GM23338 (cell line): ENCODE data around the gene SYNPO2. TPM values are rescaled to one million over a fixed set of nuclear protein-coding genes. Genes with fewer than 3 reads are reported as not detected.

ENCODE experiments used
- ATAC-seq: fragments of 200-7000 bp; cut with Tn5 transposase; 3 replicates; pipeline ENCODE4 v1.9.1; 2020
- DNase-seq: peaks from one replicate; pipeline ENCODE4 v3.0.0-alpha.2; 2015; ENCODE audit warnings: low spot score
- H2AFZ ChIP-seq: fragments of 200-600 bp; sonication (generic); 2 replicates; pipeline ENCODE4 v1.8.0; 2016; ENCODE audit warnings: antibody characterized with exemption, mild to moderate bottlenecking, moderate library complexity
- H3F3A ChIP-seq: fragments of 200-600 bp; sonication (generic); replicated peaks from 2 replicates; pipeline ENCODE4 v1.8.0; 2017; ENCODE audit warnings: antibody characterized with exemption, mixed run types, low read depth
- H3K27ac ChIP-seq: fragments of 200-600 bp; sonication (generic); 2 replicates; pipeline ENCODE4 v1.6.1; 2016; ENCODE audit warnings: low read depth
- H3K27me3 ChIP-seq: fragments of 200-600 bp; sonication (generic); 2 replicates; pipeline ENCODE4 v1.8.0; 2016; ENCODE audit warnings: mild to moderate bottlenecking, mixed run types, moderate library complexity; ENCODE audit not compliant: insufficient read depth
- H3K36me3 ChIP-seq: fragments of 200-600 bp; sonication (generic); 2 replicates; pipeline ENCODE4 v1.8.0; 2016; ENCODE audit warnings: mild to moderate bottlenecking; ENCODE audit not compliant: insufficient read depth
- H3K4me1 ChIP-seq: fragments of 200-600 bp; sonication (generic); 2 replicates; pipeline ENCODE4 v1.8.0; 2016; ENCODE audit warnings: mild to moderate bottlenecking, moderate library complexity; ENCODE audit not compliant: insufficient read depth
- H3K4me2 ChIP-seq: fragments of 200-600 bp; sonication (generic); 2 replicates; pipeline ENCODE4 v1.7.1; 2017; ENCODE audit warnings: mixed run types
- H3K4me3 ChIP-seq: fragments of 200-600 bp; sonication (generic); 2 replicates; pipeline ENCODE4 v1.6.1; 2016; ENCODE audit warnings: mixed run types
- H3K79me2 ChIP-seq: fragments of 200-600 bp; sonication (generic); replicated peaks from 2 replicates; pipeline ENCODE4 v1.8.0; 2017; ENCODE audit warnings: mild to moderate bottlenecking; ENCODE audit not compliant: insufficient read depth
- H3K9me2 ChIP-seq: fragments of 200-600 bp; sonication (generic); 2 replicates; pipeline ENCODE4 v1.8.0; 2017; ENCODE audit not compliant: insufficient read depth
- H4K20me1 ChIP-seq: fragments of 200-600 bp; sonication (generic); replicated peaks from 2 replicates; pipeline ENCODE4 v1.8.0; 2017; ENCODE audit warnings: mild to moderate bottlenecking; ENCODE audit not compliant: insufficient read depth
- H3K27ac Mint-ChIP-seq: 2 replicates; pipeline ENCODE4 v1.8.0; 2020; ENCODE audit warnings: inconsistent platforms, mild to moderate bottlenecking, moderate library complexity, mixed read lengths
- H3K27me3 Mint-ChIP-seq: 3 replicates; pipeline ENCODE4 v1.8.0; 2022; ENCODE audit warnings: low read depth, mild to moderate bottlenecking, moderate library complexity, mixed read lengths, inconsistent platforms; ENCODE audit not compliant: insufficient read depth, poor library complexity
- H3K36me3 Mint-ChIP-seq: 3 replicates; pipeline ENCODE4 v1.8.0; 2021; ENCODE audit warnings: low read depth, mild to moderate bottlenecking, inconsistent platforms, moderate library complexity, mixed read lengths
- H3K4me1 Mint-ChIP-seq: 3 replicates; pipeline ENCODE4 v1.8.0; 2020; ENCODE audit warnings: mild to moderate bottlenecking, inconsistent platforms, mixed read lengths
- H3K4me3 Mint-ChIP-seq: 3 replicates; pipeline ENCODE4 v1.8.0; 2021; ENCODE audit warnings: moderate library complexity, mild to moderate bottlenecking, inconsistent platforms, mixed read lengths
- H3K9me3 Mint-ChIP-seq: 3 replicates; pipeline ENCODE4 v1.8.0; 2020; ENCODE audit warnings: moderate library complexity, mild to moderate bottlenecking, inconsistent platforms, mixed read lengths
- CREB1 ChIP-seq: fragments of 250-450 bp; sonication (Bioruptor Pico); IDR thresholded peaks from 2 replicates; pipeline ENCODE4 v1.5.0; 2020; ENCODE audit warnings: low read depth, mild to moderate bottlenecking, moderate library complexity
- ETS1 ChIP-seq: IDR thresholded peaks from 2 replicates; pipeline ENCODE4 v1.6.1; 2016; ENCODE audit warnings: antibody characterized with exemption
- EZH2 ChIP-seq: fragments of 200-600 bp; sonication (generic); IDR thresholded peaks from one replicate; pipeline ENCODE4 v1.8.0; 2017; ENCODE audit warnings: antibody characterized with exemption, mild to moderate bottlenecking, low read depth; ENCODE audit not compliant: unreplicated experiment
- EZH2phosphoT487 ChIP-seq: fragments of 200-600 bp; sonication (generic); IDR thresholded peaks from one replicate; pipeline ENCODE4 v1.8.1; 2018; ENCODE audit warnings: antibody characterized with exemption; ENCODE audit not compliant: unreplicated experiment
- JUNB ChIP-seq: IDR thresholded peaks from one replicate; pipeline ENCODE4 v1.6.1; 2016; ENCODE audit warnings: antibody characterized with exemption; ENCODE audit not compliant: unreplicated experiment
- NANOG ChIP-seq: IDR thresholded peaks from 2 replicates; pipeline ENCODE4 v1.6.1; 2016; ENCODE audit warnings: antibody characterized with exemption, borderline replicate concordance
- POLR2AphosphoS5 ChIP-seq: IDR thresholded peaks from 2 replicates; pipeline ENCODE4 v1.6.1; 2016; ENCODE audit warnings: antibody characterized with exemption, low read depth
- STAT1 ChIP-seq: IDR thresholded peaks from one replicate; pipeline ENCODE4 v1.6.1; 2016; ENCODE audit warnings: antibody characterized with exemption; ENCODE audit not compliant: unreplicated experiment
- ZNF114 ChIP-seq: fragments of 250-450 bp; sonication (Bioruptor Pico); IDR thresholded peaks from 2 replicates; pipeline ENCODE4 v1.5.0; 2020; ENCODE audit warnings: mild to moderate bottlenecking, moderate library complexity
- ZNF331 ChIP-seq: fragments of 250-450 bp; sonication (Bioruptor Pico); IDR thresholded peaks from 2 replicates; pipeline ENCODE4 v1.5.0; 2020; ENCODE audit warnings: low read depth, mild to moderate bottlenecking, moderate library complexity
- ZNF462 ChIP-seq: fragments of 250-450 bp; sonication (Bioruptor Pico); IDR thresholded peaks from 2 replicates; pipeline ENCODE4 v1.5.0; 2020; ENCODE audit warnings: mild to moderate bottlenecking, moderate library complexity
- polyA plus RNA-seq: library from polyadenylated mRNA; unstranded; fragments of >200 nt; fragmentation: Nextera tagmentation; extraction: Ambion mirVana; gene quantifications from 2 replicates; pipeline ENCODE4 v1.2.1, GENCODE V29; 2016
- total RNA-seq: library from RNA; depleted of rRNA; stranded (reverse); fragments of >200 nt; shearing (Covaris generic); gene quantifications from 2 replicates; pipeline ENCODE4 v1.2.3, GENCODE V29; 2014
- TF ChIP-seq, protein P1 (sequence below): IDR thresholded peaks from one replicate; pipeline ENCODE4 v1.6.1; 2018; ENCODE audit warnings: antibody characterized with exemption; ENCODE audit not compliant: unreplicated experiment
- TF ChIP-seq, protein P2 (sequence below), 2 experiments: fragments of 200-600 bp in 1 of 2; sonication (generic) in 1 of 2; conservative IDR thresholded peaks; 2 replicates each; pipeline versions ENCODE4 v1.5.1 to v1.6.1; 2016 to 2017; ENCODE audit warnings: antibody characterized with exemption in 2 of 2, low read depth in 2 of 2, mild to moderate bottlenecking in 2 of 2, moderate library complexity in 1 of 2

SYNPO2 gene
- total and polyA plus RNA-seq, 2 experiments from 2014 or later: 2.1 to 3.4 TPM

DNA sequence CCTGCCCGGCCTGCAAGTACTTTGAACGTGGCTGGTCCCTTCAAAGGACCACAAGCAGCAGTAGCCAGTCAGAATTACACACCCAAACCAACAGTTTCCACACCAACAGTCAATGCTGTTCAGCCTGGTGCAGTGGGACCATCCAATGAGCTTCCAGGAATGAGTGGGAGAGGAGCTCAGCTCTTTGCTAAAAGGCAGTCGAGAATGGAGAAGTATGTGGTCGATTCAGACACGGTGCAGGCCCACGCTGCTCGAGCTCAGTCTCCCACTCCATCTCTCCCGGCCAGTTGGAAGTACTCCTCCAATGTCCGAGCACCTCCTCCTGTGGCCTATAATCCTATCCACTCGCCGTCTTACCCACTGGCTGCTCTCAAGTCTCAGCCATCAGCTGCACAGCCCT is 142.6 kb downstream of the SYNPO2 start:
- TF ChIP-seq EZH2phosphoT487 (no peak), STAT1 (no peak), EZH2 (no peak), ZNF331 (CRISPR knock-in tag) (no peak), POLR2AphosphoS5 (no peak), NANOG (no peak), ZNF114 (CRISPR knock-in tag) (no peak), JUNB (no peak), ZNF462 (CRISPR knock-in tag) (no peak), ETS1 (no peak), CREB1 (no peak)
- TF ChIP-seq, protein P1, sequence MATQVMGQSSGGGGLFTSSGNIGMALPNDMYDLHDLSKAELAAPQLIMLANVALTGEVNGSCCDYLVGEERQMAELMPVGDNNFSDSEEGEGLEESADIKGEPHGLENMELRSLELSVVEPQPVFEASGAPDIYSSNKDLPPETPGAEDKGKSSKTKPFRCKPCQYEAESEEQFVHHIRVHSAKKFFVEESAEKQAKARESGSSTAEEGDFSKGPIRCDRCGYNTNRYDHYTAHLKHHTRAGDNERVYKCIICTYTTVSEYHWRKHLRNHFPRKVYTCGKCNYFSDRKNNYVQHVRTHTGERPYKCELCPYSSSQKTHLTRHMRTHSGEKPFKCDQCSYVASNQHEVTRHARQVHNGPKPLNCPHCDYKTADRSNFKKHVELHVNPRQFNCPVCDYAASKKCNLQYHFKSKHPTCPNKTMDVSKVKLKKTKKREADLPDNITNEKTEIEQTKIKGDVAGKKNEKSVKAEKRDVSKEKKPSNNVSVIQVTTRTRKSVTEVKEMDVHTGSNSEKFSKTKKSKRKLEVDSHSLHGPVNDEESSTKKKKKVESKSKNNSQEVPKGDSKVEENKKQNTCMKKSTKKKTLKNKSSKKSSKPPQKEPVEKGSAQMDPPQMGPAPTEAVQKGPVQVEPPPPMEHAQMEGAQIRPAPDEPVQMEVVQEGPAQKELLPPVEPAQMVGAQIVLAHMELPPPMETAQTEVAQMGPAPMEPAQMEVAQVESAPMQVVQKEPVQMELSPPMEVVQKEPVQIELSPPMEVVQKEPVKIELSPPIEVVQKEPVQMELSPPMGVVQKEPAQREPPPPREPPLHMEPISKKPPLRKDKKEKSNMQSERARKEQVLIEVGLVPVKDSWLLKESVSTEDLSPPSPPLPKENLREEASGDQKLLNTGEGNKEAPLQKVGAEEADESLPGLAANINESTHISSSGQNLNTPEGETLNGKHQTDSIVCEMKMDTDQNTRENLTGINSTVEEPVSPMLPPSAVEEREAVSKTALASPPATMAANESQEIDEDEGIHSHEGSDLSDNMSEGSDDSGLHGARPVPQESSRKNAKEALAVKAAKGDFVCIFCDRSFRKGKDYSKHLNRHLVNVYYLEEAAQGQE: no peak
- TF ChIP-seq, protein P2, sequence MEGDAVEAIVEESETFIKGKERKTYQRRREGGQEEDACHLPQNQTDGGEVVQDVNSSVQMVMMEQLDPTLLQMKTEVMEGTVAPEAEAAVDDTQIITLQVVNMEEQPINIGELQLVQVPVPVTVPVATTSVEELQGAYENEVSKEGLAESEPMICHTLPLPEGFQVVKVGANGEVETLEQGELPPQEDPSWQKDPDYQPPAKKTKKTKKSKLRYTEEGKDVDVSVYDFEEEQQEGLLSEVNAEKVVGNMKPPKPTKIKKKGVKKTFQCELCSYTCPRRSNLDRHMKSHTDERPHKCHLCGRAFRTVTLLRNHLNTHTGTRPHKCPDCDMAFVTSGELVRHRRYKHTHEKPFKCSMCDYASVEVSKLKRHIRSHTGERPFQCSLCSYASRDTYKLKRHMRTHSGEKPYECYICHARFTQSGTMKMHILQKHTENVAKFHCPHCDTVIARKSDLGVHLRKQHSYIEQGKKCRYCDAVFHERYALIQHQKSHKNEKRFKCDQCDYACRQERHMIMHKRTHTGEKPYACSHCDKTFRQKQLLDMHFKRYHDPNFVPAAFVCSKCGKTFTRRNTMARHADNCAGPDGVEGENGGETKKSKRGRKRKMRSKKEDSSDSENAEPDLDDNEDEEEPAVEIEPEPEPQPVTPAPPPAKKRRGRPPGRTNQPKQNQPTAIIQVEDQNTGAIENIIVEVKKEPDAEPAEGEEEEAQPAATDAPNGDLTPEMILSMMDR (conservative IDR thresholded peaks at IDR 0.05; ENCODE audit: low read depth in 2 of 2): no peak
- H3K4me3 Mint-ChIP-seq: no peak overlapping the region
- Histone ChIP-seq H4K20me1 (no peaks in the 10 kb centered on the region), H3K27ac (no peak overlapping the region), H3K79me2 (no peaks in the 10 kb centered on the region), H3K36me3 (no peaks in the 10 kb centered on the region), H3K27me3 (no peaks in the 10 kb centered on the region), H2AFZ (no peak overlapping the region), H3K4me2 (no peak overlapping the region), H3F3A (no peaks in the 10 kb centered on the region), H3K9me2 (0 out of 2 replicates have a peak, but pooled peaks cover 3% of the 10 kb centered on the region), H3K4me1 (peaks cover 42% of the 10 kb centered on the region), H3K4me3 (no peak overlapping the region)
- H3K9me3 Mint-ChIP-seq: no peaks in the 10 kb centered on the region
- H3K27me3 Mint-ChIP-seq: peaks cover 2% of the 10 kb centered on the region
- DNase-seq (no peak), ATAC-seq (no peak)
- H3K36me3 Mint-ChIP-seq: peaks cover 8% of the 10 kb centered on the region
- no peak overlapping the region for H3K27ac Mint-ChIP-seq
- peaks cover 25% of the 10 kb centered on the region for H3K4me1 Mint-ChIP-seq
